Sigmoid colon (tissue), 4 donors: ENCODE data around the gene SPTBN5.

ENCODE experiments used
- EP300 ChIP-seq, 4 donors: sonication (generic); formaldehyde crosslinking; IDR thresholded peaks; one replicate each; pipeline ENCODE4 v1.6.1; 2017; ENCODE audit warnings: antibody characterized with exemption in 4 of 4
- POLR2A ChIP-seq, 2 donors: fragments of 450-650 bp; IDR thresholded peaks; one replicate each; pipeline ENCODE4 v1.6.1; 2016; ENCODE audit warnings: antibody characterized with exemption in 2 of 2, mild to moderate bottlenecking in 2 of 2, moderate library complexity in 2 of 2
- POLR2AphosphoS5 ChIP-seq, 4 donors: sonication (generic); formaldehyde crosslinking; IDR thresholded peaks; one replicate each; pipeline ENCODE4 v1.6.1; 2017; ENCODE audit warnings: antibody characterized with exemption in 4 of 4
- TF ChIP-seq, protein P1 (sequence below), 4 experiments: fragments of 450-650 bp in 3 of 4; fragments of 200-600 bp in 1 of 4; IDR thresholded peaks; one replicate each; pipeline ENCODE4 v1.5.1; 2016 to 2019; ENCODE audit warnings: antibody characterized with exemption in 4 of 4, mild to moderate bottlenecking in 3 of 4, moderate library complexity in 2 of 4

DNA sequence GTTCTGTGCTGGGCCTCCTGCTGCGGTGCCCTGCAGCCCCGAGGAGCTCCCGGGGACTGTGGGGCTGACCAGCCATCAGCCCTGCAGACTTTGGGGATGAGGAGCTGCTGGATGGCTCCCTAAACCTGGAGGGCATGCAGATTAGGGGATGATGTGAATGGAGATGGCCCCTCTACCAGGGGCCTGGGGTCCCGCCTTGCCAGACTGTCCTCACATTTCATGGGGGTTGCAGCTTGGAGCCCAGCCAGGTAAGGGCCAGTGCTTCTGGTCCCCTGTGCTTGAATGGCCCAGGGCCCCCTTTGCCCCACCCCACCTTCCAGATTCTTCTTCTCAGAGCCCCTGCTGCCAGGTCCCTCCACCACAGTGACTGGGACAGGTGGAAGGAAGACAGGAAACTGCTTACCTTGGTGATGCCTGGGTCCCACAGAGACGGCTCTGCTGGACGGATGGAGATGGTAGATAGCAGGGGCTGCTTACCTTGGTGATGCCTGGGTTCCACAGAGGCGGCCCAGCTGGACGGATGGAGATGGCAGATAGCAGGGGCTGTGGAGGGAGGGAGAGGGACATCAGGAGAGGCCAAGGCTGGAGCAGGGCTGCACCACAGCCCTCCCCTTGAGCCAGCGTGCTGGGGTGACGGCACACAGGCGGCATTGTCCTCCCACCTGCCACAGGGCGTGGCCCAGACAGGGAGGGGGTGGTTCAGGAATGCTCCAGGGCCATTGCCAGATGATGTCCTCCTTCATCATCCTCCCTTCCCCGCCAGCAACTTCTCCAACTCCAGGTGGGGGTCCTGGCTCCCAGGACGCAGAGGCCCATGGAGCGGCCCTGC lies at the start of gene SPTBN5:
- TF ChIP-seq, protein P1, sequence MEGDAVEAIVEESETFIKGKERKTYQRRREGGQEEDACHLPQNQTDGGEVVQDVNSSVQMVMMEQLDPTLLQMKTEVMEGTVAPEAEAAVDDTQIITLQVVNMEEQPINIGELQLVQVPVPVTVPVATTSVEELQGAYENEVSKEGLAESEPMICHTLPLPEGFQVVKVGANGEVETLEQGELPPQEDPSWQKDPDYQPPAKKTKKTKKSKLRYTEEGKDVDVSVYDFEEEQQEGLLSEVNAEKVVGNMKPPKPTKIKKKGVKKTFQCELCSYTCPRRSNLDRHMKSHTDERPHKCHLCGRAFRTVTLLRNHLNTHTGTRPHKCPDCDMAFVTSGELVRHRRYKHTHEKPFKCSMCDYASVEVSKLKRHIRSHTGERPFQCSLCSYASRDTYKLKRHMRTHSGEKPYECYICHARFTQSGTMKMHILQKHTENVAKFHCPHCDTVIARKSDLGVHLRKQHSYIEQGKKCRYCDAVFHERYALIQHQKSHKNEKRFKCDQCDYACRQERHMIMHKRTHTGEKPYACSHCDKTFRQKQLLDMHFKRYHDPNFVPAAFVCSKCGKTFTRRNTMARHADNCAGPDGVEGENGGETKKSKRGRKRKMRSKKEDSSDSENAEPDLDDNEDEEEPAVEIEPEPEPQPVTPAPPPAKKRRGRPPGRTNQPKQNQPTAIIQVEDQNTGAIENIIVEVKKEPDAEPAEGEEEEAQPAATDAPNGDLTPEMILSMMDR (IDR thresholded peaks at IDR 0.05) = no peak
- TF ChIP-seq POLR2A (IDR thresholded peaks at IDR 0.05) = no peak
- no peak for TF ChIP-seq POLR2AphosphoS5 (IDR thresholded peaks at IDR 0.05)
- no peak for TF ChIP-seq EP300 (IDR thresholded peaks at IDR 0.05)
